Spinal cord (tissue), 10 donors: Measurements from ENCODE around the gene SMG6. TPM values are rescaled to one million over a fixed set of nuclear protein-coding genes. Genes with fewer than 3 reads are reported as not detected.
"Not testable (repeated sequence)": the region's sequence is repeated elsewhere in the genome, so short reads cannot be mapped to it uniquely, and the experiment has no call there.

Experiments used
- DNase-seq, 6 donors: peaks; one replicate each; pipeline versions ENCODE4 v3.0.0 to v3.0.0-alpha.2; 2013 to 2015; ENCODE audit warnings: low spot score in 6 of 6, low read depth in 4 of 6
- H3K27ac ChIP-seq: one replicate; pipeline ENCODE4 v1.5.1; 2013; ENCODE audit warnings: low read depth, low read length, control low read depth
- H3K27me3 ChIP-seq: one replicate; pipeline ENCODE4 v1.6.1; 2013; ENCODE audit warnings: low read length; ENCODE audit not compliant: control insufficient read depth, insufficient read depth
- H3K36me3 ChIP-seq: one replicate; pipeline ENCODE4 v1.6.1; 2013; ENCODE audit warnings: low read length; ENCODE audit not compliant: control insufficient read depth, insufficient read depth
- H3K4me1 ChIP-seq: one replicate; pipeline ENCODE4 v1.6.1; 2013; ENCODE audit warnings: low read length; ENCODE audit not compliant: control insufficient read depth, insufficient read depth
- H3K4me3 ChIP-seq: one replicate; pipeline ENCODE4 v1.5.1; 2013; ENCODE audit warnings: low read depth, low read length, control low read depth
- H3K9me3 ChIP-seq: one replicate; pipeline ENCODE4 v1.6.1; 2013; ENCODE audit warnings: low read length; ENCODE audit not compliant: control insufficient read depth, insufficient read depth
- WGBS: methylation state at CpG from one replicate; pipeline ENCODE4 v1.1.5; 2013; ENCODE audit warnings: missing lambda C conversion rate; ENCODE audit not compliant: insufficient coverage; 5-methylcytosine and 5-hydroxymethylcytosine counted together
- polyA plus RNA-seq, 2 donors: library from polyadenylated mRNA; unstranded; fragments of 120-200 nt; gene quantifications; one replicate each; pipeline ENCODE4 v1.2.1, GENCODE V29; 2013; ENCODE audit not compliant: insufficient read length in 2 of 2
- total RNA-seq, 2 donors: library from RNA; depleted of rRNA in 1 of 2; stranded (reverse); fragments of 120-200 nt in 1 of 2; fragments of >200 nt in 1 of 2; gene quantifications; one replicate each; pipeline versions ENCODE4 v1.2.3 to v1.2.4, GENCODE V29; 2013 to 2014
- donor health status: healthy.

The SMG6 gene
- total and polyA plus RNA-seq, 4 donors = 26.4 to 46.3 (median 37.3) TPM

DNA sequence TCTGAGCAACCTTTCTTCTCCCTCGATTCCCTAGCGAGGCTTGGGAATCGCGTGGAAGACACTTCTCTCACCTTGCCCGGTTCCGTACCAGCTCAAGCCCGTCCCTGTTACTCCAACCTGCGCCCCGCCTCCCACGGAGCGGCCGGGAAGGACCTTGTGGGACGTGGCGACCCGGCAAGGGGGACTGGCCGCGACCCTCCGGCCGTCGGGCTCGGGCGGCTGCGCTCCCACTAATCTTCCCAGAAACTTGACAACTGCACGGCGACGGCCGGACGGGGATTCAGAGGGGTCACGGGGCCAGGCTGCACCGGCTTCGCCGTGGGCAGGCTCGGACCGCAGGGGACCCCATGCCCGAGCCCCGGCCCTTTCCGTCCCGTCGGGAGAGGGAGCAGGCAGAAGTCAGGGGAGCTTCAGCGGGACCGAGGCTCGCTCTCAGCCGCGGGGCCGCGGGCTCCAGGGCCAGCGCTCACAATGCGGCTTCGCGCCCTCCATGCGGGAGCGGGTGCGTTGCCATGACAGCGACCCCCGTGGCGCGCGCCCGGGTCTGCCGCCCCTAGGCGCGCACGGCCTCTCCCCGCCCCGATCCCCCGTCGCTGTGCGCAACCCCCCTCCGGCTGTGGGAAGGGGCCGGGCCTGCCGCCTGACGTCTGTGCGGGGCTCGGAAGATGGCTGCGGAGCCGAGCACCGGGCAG, 33.4 kb upstream of the SMG6 start, which contains the start of gene SGSM2:
Gene SGSM2 (plus strand): TSS at position 650 of the 692 bp plus-strand sequence. CDS start 188 bp downstream, outside the sequence.
- peak in 3 of 6 donors; percentile 67 to 92 (median 92) for DNase-seq
- Histone ChIP-seq H3K36me3 (peaks cover 30% of the 10 kb centered on the region), H3K4me1 (peaks cover 27% of the 10 kb centered on the region), H3K9me3 (no peaks in the 10 kb centered on the region), H3K27ac (peak within 1 kb of the TSS; percentile 93), H3K4me3 (peak within 1 kb of the TSS; percentile 78), H3K27me3 (no peaks in the 10 kb centered on the region)
- whole genome bisulfite sequencing = under 1% methylated on average over 77 of the region's 77 CpGs

- peaks cover 33% of the 10 kb centered on the region for H3K36me3 ChIP-seq
- under 1% methylated on average over 48 of the region's 48 CpGs for WGBS
- peaks cover 27% of the 10 kb centered on the region for H3K4me1 ChIP-seq
- H3K27me3 ChIP-seq = no peaks in the 10 kb centered on the region
- peak within 1 kb of the TSS; percentile 93 for H3K27ac ChIP-seq
- peak; percentile 82 to 97 (median 88) for DNase-seq
- H3K4me3 ChIP-seq = peak within 1 kb of the TSS; percentile 78
- H3K9me3 ChIP-seq = no peaks in the 10 kb centered on the region
Measured at GRCh38 chr17:2336215-2336851, 32.7 kb upstream of the SMG6 start, which contains the start of gene TSR1. Gene TSR1, minus strand, starts transcription at chr17:2336457. Its CDS starts 30 bp downstream, at chr17:2336427.

DNA sequence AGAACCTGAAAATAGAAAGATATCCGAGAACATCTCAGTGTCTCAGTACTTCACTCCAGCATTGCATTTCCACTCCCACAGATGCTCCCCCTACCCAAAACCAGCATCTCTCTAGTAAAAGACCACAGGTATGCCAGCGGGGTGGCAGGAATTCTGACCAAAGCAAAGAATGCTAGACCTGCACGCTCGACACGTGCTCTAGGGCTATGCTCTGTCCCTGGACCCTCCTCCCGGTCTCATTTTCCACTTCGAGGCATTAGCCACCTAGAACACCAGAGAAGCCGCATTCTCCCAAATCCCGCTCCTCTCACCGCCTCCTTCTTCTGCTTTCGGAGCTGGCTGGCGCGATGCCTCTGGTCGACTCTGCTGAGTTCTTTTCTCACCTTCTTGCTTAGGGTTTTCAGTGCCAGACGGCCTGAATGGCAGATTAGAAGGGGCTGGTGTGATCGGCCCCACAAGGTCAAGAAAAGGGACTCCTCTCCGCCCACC, 32.2 kb upstream of the SMG6 start:
- Histone ChIP-seq H3K4me1 (peaks cover 27% of the 10 kb centered on the region), H3K9me3 (no peaks in the 10 kb centered on the region), H3K27ac (peak overlapping the region; percentile 29), H3K27me3 (no peaks in the 10 kb centered on the region), H3K4me3 (peak overlapping the region; percentile 78), H3K36me3 (peaks cover 30% of the 10 kb centered on the region)
- 4% methylated on average over 16 of the region's 17 CpGs for WGBS
- peak in 1 of 6 donors; percentile 5 for DNase-seq

GRCh38 chr17:2331303-2331702, 27.7 kb upstream of the SMG6 start:
- Histone ChIP-seq H3K9me3 (no peaks in the 10 kb centered on the region), H3K36me3 (peaks cover 56% of the 10 kb centered on the region), H3K27me3 (no peaks in the 10 kb centered on the region), H3K27ac (no peak overlapping the region), H3K4me1 (peaks cover 6% of the 10 kb centered on the region), H3K4me3 (no peak overlapping the region)
- no peak for DNase-seq
- WGBS = 83% methylated on average over 2 of the region's 3 CpGs

DNA sequence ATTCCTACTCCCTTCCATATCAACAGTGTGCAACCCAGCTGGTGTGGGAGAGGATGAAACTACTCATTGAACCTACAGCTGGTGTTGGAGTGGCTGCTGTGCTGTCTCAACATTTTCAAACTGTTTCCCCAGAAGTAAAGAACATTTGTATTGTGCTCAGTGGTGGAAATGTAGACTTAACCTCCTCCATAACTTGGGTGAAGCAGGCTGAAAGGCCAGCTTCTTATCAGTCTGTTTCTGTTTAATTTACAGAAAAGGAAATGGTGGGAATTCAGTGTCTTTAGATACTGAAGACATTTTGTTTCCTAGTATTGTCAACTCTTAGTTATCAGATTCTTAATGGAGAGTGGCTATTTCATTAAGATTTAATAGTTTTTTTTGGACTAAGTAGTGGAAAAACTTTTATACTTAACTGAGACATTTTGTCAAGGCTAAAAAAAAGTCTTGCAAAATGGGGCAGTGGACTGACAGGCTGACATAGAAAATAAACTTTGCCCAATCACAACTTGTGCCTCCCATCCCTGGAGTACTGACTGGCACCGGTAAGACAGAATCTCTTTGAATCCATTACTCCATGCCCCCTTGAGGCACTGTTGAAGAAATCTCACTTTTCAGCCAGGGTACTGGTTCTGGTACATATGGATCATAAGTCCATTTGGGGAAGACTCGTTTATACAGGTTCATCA, 20.2 kb upstream of the SMG6 start:
- WGBS = 86% methylated on average over 1 of the region's 2 CpGs

GRCh38 chr17:2321399-2321798, 17.8 kb upstream of the SMG6 start:
- WGBS = no CpG with 5 or more reads among the region's 1 CpG
- peaks cover 42% of the 10 kb centered on the region for H3K36me3 ChIP-seq
- no peak overlapping the region for H3K27ac ChIP-seq
- no peaks in the 10 kb centered on the region for H3K9me3 ChIP-seq
- H3K4me1 ChIP-seq = no peaks in the 10 kb centered on the region
- DNase-seq = no peak
- no peak overlapping the region for H3K4me3 ChIP-seq
- no peaks in the 10 kb centered on the region for H3K27me3 ChIP-seq

More for the DNA sequence above, 20.2 kb upstream of the SMG6 start:
- Histone ChIP-seq H3K27me3 (no peaks in the 10 kb centered on the region), H3K27ac (no peak overlapping the region), H3K36me3 (peaks cover 58% of the 10 kb centered on the region), H3K4me1 (no peaks in the 10 kb centered on the region), H3K9me3 (no peaks in the 10 kb centered on the region), H3K4me3 (no peak overlapping the region)
- no peak for DNase-seq

- no peaks in the 10 kb centered on the region for H3K4me1 ChIP-seq
- no peaks in the 10 kb centered on the region for H3K27me3 ChIP-seq
- no peak overlapping the region for H3K27ac ChIP-seq
- H3K9me3 ChIP-seq = no peaks in the 10 kb centered on the region
- no peak for DNase-seq
- H3K4me3 ChIP-seq = no peak overlapping the region
- H3K36me3 ChIP-seq = peaks cover 33% of the 10 kb centered on the region
Measured at GRCh38 chr17:2319051-2319450, 15.5 kb upstream of the SMG6 start.

GRCh38 chr17:2317796-2318195, 14.2 kb upstream of the SMG6 start:
- WGBS = 100% methylated on average over 1 of the region's 3 CpGs
- no peak for DNase-seq
- Histone ChIP-seq H3K4me3 (no peak overlapping the region), H3K27ac (no peak overlapping the region), H3K27me3 (no peaks in the 10 kb centered on the region), H3K36me3 (peaks cover 29% of the 10 kb centered on the region), H3K9me3 (no peaks in the 10 kb centered on the region), H3K4me1 (no peaks in the 10 kb centered on the region)

- WGBS = 90% methylated on average over 2 of the region's 7 CpGs
Measured at GRCh38 chr17:2316916-2317205, 13.3 kb upstream of the SMG6 start.

More at GRCh38 chr17:2316916-2317205, 13.3 kb upstream of the SMG6 start:
- not testable (repeated sequence) for H3K4me3 ChIP-seq, DNase-seq, H3K4me1 ChIP-seq, H3K9me3 ChIP-seq, H3K27me3 ChIP-seq, H3K27ac ChIP-seq
- peaks cover 21% of the 10 kb centered on the region for H3K36me3 ChIP-seq
